T-cell (primary cell): ENCODE data around the gene IL22RA2. TPM values are rescaled to one million over a fixed set of nuclear protein-coding genes. Genes with fewer than 3 reads are reported as not detected.

ENCODE experiments used
- ATAC-seq, 4 experiments: fragments of 200-7000 bp in 3 of 4; fragments of 150-1000 bp in 1 of 4; cut with Tn5 transposase; replicated peaks in 1 of 4; 1 replicate in 3 of 4; 2 replicates in 1 of 4; pipeline ENCODE4 v1.10.0; 2021; ENCODE audit warnings: moderate library complexity in 3 of 4, mild to moderate bottlenecking in 2 of 4, moderate number of reproducible peaks in 1 of 4
- CTCF ChIA-PET, 2 donors: fragments of 300-600 bp; sonication (Branson Sonifier 250); formaldehyde crosslinking; loops; one replicate each; lab custom pipeline; 2022; ENCODE audit warnings: antibody characterized with exemption in 2 of 2; lab: Charles Lee
- POLR2A ChIA-PET, 2 donors: fragments of 300-600 bp; sonication (Branson Sonifier 250); formaldehyde crosslinking; loops; one replicate each; lab custom pipeline; 2022; ENCODE audit warnings: antibody characterized with exemption in 2 of 2; lab: Charles Lee
- DNase-seq, 35 experiments: peaks; one replicate each; pipeline versions ENCODE4 v3.0.0 to v3.0.0-alpha.2; 2013 to 2023
- H3K27ac ChIP-seq: one replicate; pipeline ENCODE4 v1.5.1; 2013; ENCODE audit warnings: low read length
- H3K27me3 ChIP-seq, 2 experiments: replicated peaks in 1 of 2; 1 replicate in 1 of 2; 2 replicates in 1 of 2; pipeline versions ENCODE4 v1.6.1 to v1.7.0; 2013; ENCODE audit warnings: low read length in 1 of 2, mixed read lengths in 1 of 2; ENCODE audit not compliant: control insufficient read depth in 2 of 2, insufficient read depth in 2 of 2; ENCODE audit errors: extremely low read depth in 1 of 2
- H3K36me3 ChIP-seq, 2 donors: 1 replicate in 1 of 2; 2 replicates in 1 of 2; pipeline versions ENCODE4 v1.6.1 to v1.7.0; 2013; ENCODE audit warnings: low read length in 1 of 2; ENCODE audit not compliant: control insufficient read depth in 2 of 2, insufficient read depth in 1 of 2; ENCODE audit errors: extremely low read depth in 1 of 2
- H3K4me1 ChIP-seq, 2 experiments: 1 replicate in 1 of 2; 2 replicates in 1 of 2; pipeline versions ENCODE4 v1.6.1 to v1.7.0; 2013; ENCODE audit warnings: low read length in 2 of 2, mixed read lengths in 1 of 2; ENCODE audit not compliant: insufficient read depth in 2 of 2, control insufficient read depth in 1 of 2; ENCODE audit errors: extremely low read depth in 1 of 2
- H3K4me3 ChIP-seq, 2 donors: 1 replicate in 1 of 2; 2 replicates in 1 of 2; pipeline versions ENCODE4 v1.5.1 to v1.7.0; 2013; ENCODE audit warnings: mild to moderate bottlenecking in 2 of 2, low read length in 1 of 2, moderate library complexity in 1 of 2; ENCODE audit not compliant: control insufficient read depth in 1 of 2; ENCODE audit errors: extremely low read depth in 1 of 2
- H3K9me3 ChIP-seq: 2 replicates; pipeline ENCODE4 v1.7.0; 2013
- H3K27ac Mint-ChIP-seq, 2 donors: one replicate each; pipeline ENCODE4 v1.8.0; 2020 to 2021; ENCODE audit warnings: mild to moderate bottlenecking in 2 of 2, mixed read lengths in 2 of 2
- H3K27me3 Mint-ChIP-seq, 2 donors: one replicate each; pipeline ENCODE4 v1.8.0; 2021 to 2022; ENCODE audit warnings: mixed read lengths in 2 of 2
- H3K36me3 Mint-ChIP-seq: one replicate; pipeline ENCODE4 v1.8.0; 2021; ENCODE audit warnings: mixed read lengths
- H3K4me1 Mint-ChIP-seq, 3 donors: one replicate each; pipeline ENCODE4 v1.8.0; 2020 to 2022; ENCODE audit warnings: mixed read lengths in 3 of 3, mild to moderate bottlenecking in 1 of 3
- H3K4me3 Mint-ChIP-seq, 3 donors: one replicate each; pipeline ENCODE4 v1.8.0; 2020 to 2022; ENCODE audit warnings: mild to moderate bottlenecking in 3 of 3, mixed read lengths in 3 of 3, moderate library complexity in 3 of 3
- H3K9me3 Mint-ChIP-seq, 3 donors: one replicate each; pipeline ENCODE4 v1.8.0; 2020 to 2022; ENCODE audit warnings: mixed read lengths in 3 of 3
- WGBS: methylation state at CpG from one replicate; pipeline ENCODE4 v1.1.5; 2013; ENCODE audit warnings: missing lambda C conversion rate; ENCODE audit not compliant: insufficient coverage; 5-methylcytosine and 5-hydroxymethylcytosine counted together
- total RNA-seq, 35 experiments: library from RNA in 6 of 35; stranded (reverse) in 6 of 35; fragments of 120-200 nt in 1 of 35; gene quantifications; one replicate each; pipeline versions ENCODE4 v1.2.1 to v1.2.4 and lab custom pipeline; 2013 to 2026

Gene IL22RA2
- total RNA-seq, 5 donors from 2014 or later (not counting 1 experiment from before 2014, with no cell fraction given): not detected

DNA sequence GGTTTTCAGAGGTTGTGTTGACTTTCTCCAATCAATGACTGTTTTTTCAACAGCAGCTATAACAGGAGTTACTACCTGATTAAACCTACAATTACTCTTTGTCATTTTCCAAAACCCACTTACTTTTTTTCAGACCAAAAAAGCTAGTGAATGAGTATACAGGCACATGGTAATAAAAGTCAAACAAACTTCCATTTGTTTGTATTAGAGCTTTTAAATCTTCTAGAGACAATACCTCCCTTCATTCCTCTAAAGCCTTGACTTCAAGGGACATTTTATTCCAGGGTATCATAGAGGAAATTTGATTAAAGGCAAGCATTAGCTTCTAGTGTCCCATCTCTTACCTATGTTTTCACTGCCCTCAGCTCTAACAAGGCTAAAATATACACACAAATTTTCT is 52.7 kb downstream of the IL22RA2 start:
- no peak overlapping the region for H3K4me3 ChIP-seq
- H3K9me3 ChIP-seq: no peaks in the 10 kb centered on the region
- no peak for DNase-seq
- peaks cover 0 to 2% of the 10 kb centered on the region in 2 experiments for H3K27me3 ChIP-seq
- no peak for ATAC-seq
- Mint-ChIP-seq H3K4me1 (peaks cover 4 to 8% (median 5%) of the 10 kb centered on the region in 3 donors), H3K27ac (no peak overlapping the region), H3K9me3 (peaks cover 0 to 17% (median 7%) of the 10 kb centered on the region in 3 donors), H3K4me3 (no peak overlapping the region), H3K36me3 (peaks cover 3% of the 10 kb centered on the region), H3K27me3 (no peaks in the 10 kb centered on the region)
- ChIA-PET POLR2A (interaction anchor here in 1 of 2 donors (0.6 kb wide), 1 partner anchor 364 kb away, joined by 5 read pairs; no protein-coding TSS in a partner anchor), CTCF (no interaction called here)
- no peak overlapping the region for H3K27ac ChIP-seq
- no peaks in the 10 kb centered on the region for H3K4me1 ChIP-seq
- no peaks in the 10 kb centered on the region for H3K36me3 ChIP-seq

DNA sequence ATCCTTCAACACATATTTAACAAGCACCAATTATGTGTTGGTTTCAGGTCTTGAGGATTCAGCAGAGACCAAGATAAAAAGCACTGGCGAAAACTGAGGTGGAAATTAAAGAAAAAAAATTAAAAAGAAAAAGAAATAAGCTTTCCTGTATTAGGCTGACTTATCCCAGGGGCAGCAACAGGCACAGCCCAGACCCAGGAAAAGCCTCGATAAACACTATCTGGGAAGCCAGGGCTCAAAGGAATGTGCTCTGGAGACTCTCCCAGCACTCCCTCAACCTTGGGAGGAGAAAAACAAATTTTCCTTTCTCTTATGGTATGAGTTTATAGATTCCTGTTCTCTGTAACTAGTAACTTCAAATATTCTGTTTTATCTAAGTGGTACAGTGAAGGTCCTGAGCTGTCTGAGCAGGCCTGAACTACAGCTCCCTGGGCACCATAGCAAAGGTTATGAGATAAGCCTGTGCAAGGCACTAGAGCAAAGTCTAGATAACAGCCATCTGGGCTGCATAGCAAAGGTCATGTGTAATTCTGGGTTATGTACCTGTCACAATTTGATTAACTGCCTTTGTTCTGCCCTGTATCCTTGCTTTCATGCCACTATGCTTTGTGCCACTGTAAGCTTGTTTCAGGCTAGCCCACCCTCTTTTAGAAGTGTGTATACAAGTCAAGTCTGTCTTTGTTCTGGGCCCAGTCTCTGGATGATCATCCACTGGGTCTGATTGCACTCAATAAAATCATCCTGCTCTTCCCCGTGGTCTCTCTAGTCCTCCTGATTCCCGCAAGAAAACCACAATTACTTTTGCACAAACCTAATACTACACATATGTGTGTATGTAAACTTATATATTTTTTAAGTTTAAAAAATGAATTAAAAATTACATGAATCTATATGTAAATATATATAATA is 54.0 kb downstream of the IL22RA2 start:
- POLR2A ChIA-PET: no interaction called here
- WGBS: no CpG with 5 or more reads among the region's 4 CpGs

DNA sequence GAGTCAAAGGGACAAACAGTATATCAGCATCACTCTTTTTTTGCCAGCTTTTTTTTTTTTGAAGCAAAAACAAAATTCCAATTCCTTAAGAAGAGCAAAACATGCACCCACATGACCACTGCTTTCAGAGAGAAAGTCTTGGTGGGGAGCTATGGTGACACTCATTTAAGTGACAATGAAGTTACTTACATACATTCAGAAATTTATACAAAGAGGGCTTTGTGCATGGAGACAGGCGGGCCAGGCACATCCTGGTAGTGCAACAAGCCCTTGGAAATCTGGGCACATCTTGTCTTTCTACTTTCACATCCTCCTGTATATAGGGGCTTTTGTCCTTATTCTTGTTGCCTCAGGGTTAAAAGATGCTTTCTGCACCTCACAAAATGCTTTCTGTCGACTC is 55.9 kb downstream of the IL22RA2 start:
- peaks cover 3% of the 10 kb centered on the region for H3K36me3 Mint-ChIP-seq
- Histone ChIP-seq H3K4me3 (no peak overlapping the region), H3K27me3 (peaks cover 0 to 2% of the 10 kb centered on the region in 2 experiments), H3K4me1 (no peaks in the 10 kb centered on the region), H3K9me3 (no peaks in the 10 kb centered on the region), H3K27ac (no peak overlapping the region), H3K36me3 (no peaks in the 10 kb centered on the region)
- ATAC-seq: no peak
- POLR2A ChIA-PET: no interaction called here
- CTCF ChIA-PET: no interaction called here
- DNase-seq: no peak
- H3K9me3 Mint-ChIP-seq: peaks cover 0 to 17% (median 7%) of the 10 kb centered on the region in 3 donors
- WGBS: no CpG with 5 or more reads among the region's 2 CpGs
- peaks cover 4 to 8% (median 5%) of the 10 kb centered on the region in 3 donors for H3K4me1 Mint-ChIP-seq
- no peaks in the 10 kb centered on the region for H3K27me3 Mint-ChIP-seq
- H3K4me3 Mint-ChIP-seq: no peak overlapping the region
- no peak overlapping the region for H3K27ac Mint-ChIP-seq

More for the DNA sequence above, 54.0 kb downstream of the IL22RA2 start:
- Histone ChIP-seq H3K27ac (no peak overlapping the region), H3K27me3 (peaks cover 0 to 2% of the 10 kb centered on the region in 2 experiments), H3K9me3 (no peaks in the 10 kb centered on the region), H3K4me1 (no peaks in the 10 kb centered on the region), H3K36me3 (no peaks in the 10 kb centered on the region), H3K4me3 (no peak overlapping the region)
- H3K27ac Mint-ChIP-seq: no peak overlapping the region
- DNase-seq (no peak), ATAC-seq (no peak)
- H3K36me3 Mint-ChIP-seq: peaks cover 3% of the 10 kb centered on the region
- peaks cover 4 to 8% (median 5%) of the 10 kb centered on the region in 3 donors for H3K4me1 Mint-ChIP-seq
- H3K9me3 Mint-ChIP-seq: peaks cover 0 to 17% (median 7%) of the 10 kb centered on the region in 3 donors
- no peak overlapping the region for H3K4me3 Mint-ChIP-seq
- H3K27me3 Mint-ChIP-seq: no peaks in the 10 kb centered on the region
- CTCF ChIA-PET: no interaction called here

GRCh38 chr6:137116807-137117206 is 56.6 kb downstream of the IL22RA2 start:
- Histone ChIP-seq H3K9me3 (no peaks in the 10 kb centered on the region), H3K4me1 (no peaks in the 10 kb centered on the region), H3K27me3 (peaks cover 0 to 2% of the 10 kb centered on the region in 2 experiments), H3K36me3 (no peaks in the 10 kb centered on the region), H3K4me3 (no peak overlapping the region), H3K27ac (no peak overlapping the region)
- POLR2A ChIA-PET: no interaction called here
- H3K27me3 Mint-ChIP-seq: no peaks in the 10 kb centered on the region
- DNase-seq: no peak
- WGBS: 89% methylated on average over 5 of the region's 5 CpGs
- CTCF ChIA-PET: no interaction called here
- no peak overlapping the region for H3K27ac Mint-ChIP-seq
- peaks cover 0 to 17% (median 7%) of the 10 kb centered on the region in 3 donors for H3K9me3 Mint-ChIP-seq
- peaks cover 4 to 7% (median 5%) of the 10 kb centered on the region in 3 donors for H3K4me1 Mint-ChIP-seq
- H3K36me3 Mint-ChIP-seq: peaks cover 3% of the 10 kb centered on the region
- no peak overlapping the region for H3K4me3 Mint-ChIP-seq
- no peak for ATAC-seq

DNA sequence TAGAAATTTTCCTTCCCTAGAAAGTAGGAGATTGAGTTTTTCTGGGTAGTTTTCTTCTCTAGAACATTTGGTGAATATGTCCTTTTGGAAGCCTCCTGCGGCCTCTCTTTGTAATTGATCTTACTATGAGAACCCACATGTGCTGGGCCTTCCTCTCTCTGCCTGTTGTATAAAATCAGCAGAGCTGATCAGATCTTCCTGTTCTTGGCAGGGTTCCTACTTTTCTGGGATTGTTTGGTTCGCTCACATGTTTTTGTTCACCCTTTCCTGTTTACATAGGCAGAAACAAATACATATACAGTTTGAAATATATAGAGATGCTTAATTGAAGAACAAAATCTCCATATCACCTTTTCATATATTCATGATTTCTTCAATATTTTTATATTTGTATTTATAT is 57.8 kb downstream of the IL22RA2 start:
- H3K4me3 ChIP-seq: no peak overlapping the region
- no peak overlapping the region for H3K27ac Mint-ChIP-seq
- no CpG with 5 or more reads among the region's 2 CpGs for WGBS
- no peaks in the 10 kb centered on the region for H3K4me1 ChIP-seq
- H3K27me3 ChIP-seq: peaks cover 0 to 2% of the 10 kb centered on the region in 2 experiments
- peaks cover 0 to 17% (median 6%) of the 10 kb centered on the region in 3 donors for H3K9me3 Mint-ChIP-seq
- CTCF ChIA-PET: interaction anchor here in 1 of 2 donors (1.4 kb wide), 1 partner anchor 21 kb away, joined by 5 read pairs; no protein-coding TSS in a partner anchor
- no peaks in the 10 kb centered on the region for H3K9me3 ChIP-seq
- H3K27ac ChIP-seq: no peak overlapping the region
- no peaks in the 10 kb centered on the region for H3K36me3 ChIP-seq
- no peak for ATAC-seq
- POLR2A ChIA-PET: interaction anchor here in 1 of 2 donors (0.6 kb wide), 1 partner anchor 126 kb away, joined by 3 read pairs; no protein-coding TSS in a partner anchor
- DNase-seq: no peak
- H3K4me3 Mint-ChIP-seq: no peak overlapping the region
- peaks cover 3% of the 10 kb centered on the region for H3K36me3 Mint-ChIP-seq
- H3K4me1 Mint-ChIP-seq: no peaks in the 10 kb centered on the region
- no peaks in the 10 kb centered on the region for H3K27me3 Mint-ChIP-seq

- CTCF ChIA-PET: no interaction called here
- Histone ChIP-seq H3K27me3 (peaks cover 0 to 2% of the 10 kb centered on the region in 2 experiments), H3K9me3 (no peaks in the 10 kb centered on the region), H3K4me3 (no peak overlapping the region), H3K36me3 (no peaks in the 10 kb centered on the region), H3K27ac (no peak overlapping the region), H3K4me1 (no peaks in the 10 kb centered on the region)
- WGBS: 100% methylated on average over 4 of the region's 5 CpGs
- no peaks in the 10 kb centered on the region for H3K27me3 Mint-ChIP-seq
- DNase-seq (no peak), ATAC-seq (no peak)
- POLR2A ChIA-PET: no interaction called here
- no peak overlapping the region for H3K27ac Mint-ChIP-seq
- H3K36me3 Mint-ChIP-seq: no peaks in the 10 kb centered on the region
- peaks cover 0 to 6% (median 5%) of the 10 kb centered on the region in 3 donors for H3K9me3 Mint-ChIP-seq
- peaks cover 0 to 3% (median 0%) of the 10 kb centered on the region in 3 donors for H3K4me1 Mint-ChIP-seq
- no peak overlapping the region for H3K4me3 Mint-ChIP-seq
These were observed 61.4 kb downstream of the IL22RA2 start for GRCh38 chr6:137112067-137112355.
